ENCODE data around the gene TDP1. TPM values are rescaled to one million over a fixed set of nuclear protein-coding genes. Genes with fewer than 3 reads are reported as not detected.
A peak's percentile ranks its signal among the peaks of the same experiment; 100 is the strongest.
"Not testable (repeated sequence)": the region's sequence is repeated elsewhere in the genome, so short reads cannot be mapped to it uniquely, and the experiment has no call there.

Gene TDP1
- total RNA-seq, 1 experiment from 2014 or later: 22.0 TPM

DNA sequence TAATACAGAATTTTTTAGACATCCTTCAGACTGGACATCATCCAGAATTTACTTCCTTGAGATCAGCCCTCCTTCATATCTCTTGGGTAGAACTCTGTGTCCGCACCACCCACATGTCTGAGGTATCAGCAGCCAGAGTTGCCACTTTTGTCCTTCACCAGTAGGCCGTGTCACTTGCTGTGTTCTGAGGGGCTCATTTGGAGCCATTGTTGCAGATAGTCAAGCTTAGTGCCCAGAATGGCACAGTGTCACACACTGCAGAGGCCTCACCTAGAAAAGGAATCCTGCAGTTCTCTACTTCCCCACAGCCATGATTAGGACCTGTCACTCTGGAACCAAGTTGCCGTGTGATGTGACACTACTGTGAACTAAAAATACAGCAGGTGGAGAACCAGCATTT lies 69.2 kb downstream of the TDP1 start:
- in situ Hi-C loops (cut with HindIII; ENCODE audit: low pct_unique_long_range_greater_than_20kb, low sequenced_read_pairs): no loop called here
- no peak for DNase-seq (ENCODE audit: low read depth)

DNA sequence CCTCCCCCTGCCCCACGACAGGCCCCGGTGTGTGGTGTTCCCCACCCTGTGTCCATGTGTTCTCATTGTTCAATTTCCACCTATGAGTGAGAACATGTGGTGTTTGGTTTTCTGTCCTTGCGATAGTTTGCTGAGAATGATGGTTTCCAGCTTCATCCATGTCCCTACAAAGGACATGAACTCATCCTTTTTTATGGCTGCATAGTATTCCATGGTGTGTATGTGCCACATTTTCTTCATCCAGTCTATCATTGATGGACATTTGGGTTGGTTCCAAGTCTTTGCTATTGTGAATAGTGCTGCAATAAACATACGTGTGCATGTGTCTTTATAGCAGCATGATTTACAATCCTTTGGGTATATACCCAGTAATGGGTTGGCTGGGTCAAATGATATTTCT lies 70.9 kb downstream of the TDP1 start:
- in situ Hi-C loops (cut with HindIII; ENCODE audit: low pct_unique_long_range_greater_than_20kb, low sequenced_read_pairs); DNase-seq (ENCODE audit: low read depth): not testable (repeated sequence)

DNA sequence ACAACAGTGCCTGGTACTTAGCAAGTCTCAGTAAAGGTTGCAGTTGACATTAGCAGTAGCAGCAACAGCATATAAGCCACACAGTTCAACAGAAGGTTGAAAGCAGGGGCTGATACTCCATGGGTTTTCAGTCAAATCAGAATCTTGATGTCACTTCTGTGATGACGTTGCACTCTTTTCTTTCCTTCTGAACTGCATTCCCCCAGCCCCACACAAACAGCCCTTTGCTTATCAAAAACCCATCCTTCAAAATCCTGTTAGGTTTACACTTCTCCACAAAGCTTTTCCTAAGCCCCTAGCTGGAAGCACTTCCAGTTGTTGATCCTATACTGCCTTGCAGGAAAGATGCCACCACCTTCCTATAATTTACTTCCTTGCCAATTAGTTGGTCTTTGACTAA lies 72.1 kb downstream of the TDP1 start:
- in situ Hi-C loops (cut with HindIII; ENCODE audit: low pct_unique_long_range_greater_than_20kb, low sequenced_read_pairs): no loop called here
- DNase-seq (ENCODE audit: low read depth): no peak

DNA sequence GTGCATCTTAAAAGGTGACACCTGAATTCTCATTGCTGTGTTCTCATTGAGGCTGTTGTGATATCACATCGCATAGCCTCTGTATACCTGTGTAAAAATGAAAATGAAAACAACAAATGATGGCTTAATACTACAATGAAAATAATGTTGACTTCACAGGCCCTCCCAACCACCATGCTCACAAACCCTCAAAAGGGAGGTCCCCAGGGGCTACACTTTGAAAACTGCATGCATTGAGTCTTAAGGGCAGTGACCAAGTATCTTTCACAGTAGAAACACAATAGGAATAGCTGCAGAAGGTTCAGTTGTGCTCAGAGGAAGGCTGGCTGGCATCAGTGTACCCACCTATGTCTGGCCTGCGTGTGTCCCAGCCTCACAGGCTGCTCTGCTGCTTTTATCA lies 78.4 kb downstream of the TDP1 start:
- no peak for DNase-seq (ENCODE audit: low read depth)
- in situ Hi-C loops (cut with HindIII; ENCODE audit: low pct_unique_long_range_greater_than_20kb, low sequenced_read_pairs): no loop called here

DNA sequence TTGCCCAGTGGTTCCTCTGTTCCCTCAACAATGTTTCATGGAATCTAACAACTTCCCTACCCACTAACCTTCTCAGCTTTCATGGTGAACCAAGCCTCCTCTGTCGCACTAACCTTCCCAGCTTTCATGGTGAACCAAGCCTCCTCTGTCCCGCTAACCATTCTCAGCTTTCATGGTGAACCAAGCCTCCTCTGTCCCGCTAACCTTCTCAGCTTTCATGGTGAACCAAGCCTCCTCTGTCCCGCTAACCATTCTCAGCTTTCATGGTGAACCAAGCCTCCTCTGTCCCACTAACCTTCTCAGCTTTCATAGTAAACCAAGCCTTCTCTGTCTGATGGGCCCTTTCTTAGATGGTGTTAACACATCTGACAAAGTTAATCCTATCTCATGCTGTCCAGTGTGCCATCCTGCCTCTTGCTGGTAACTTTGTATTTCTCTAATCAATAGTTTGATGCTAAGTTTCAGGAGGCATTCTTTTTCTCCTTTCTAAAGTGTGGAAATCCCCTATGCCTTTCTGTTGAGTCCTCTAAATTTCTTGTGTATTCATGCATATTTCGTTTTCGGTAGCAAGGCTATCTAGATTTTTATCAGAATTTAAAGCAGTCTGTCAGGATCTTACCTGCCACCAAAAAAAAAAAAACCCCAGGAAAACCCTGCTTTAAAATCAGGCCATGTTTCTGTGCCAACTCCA lies 79.3 kb downstream of the TDP1 start:
- DNase-seq (ENCODE audit: low read depth): no peak
- in situ Hi-C loops (cut with HindIII; ENCODE audit: low pct_unique_long_range_greater_than_20kb, low sequenced_read_pairs): no loop called here

DNA sequence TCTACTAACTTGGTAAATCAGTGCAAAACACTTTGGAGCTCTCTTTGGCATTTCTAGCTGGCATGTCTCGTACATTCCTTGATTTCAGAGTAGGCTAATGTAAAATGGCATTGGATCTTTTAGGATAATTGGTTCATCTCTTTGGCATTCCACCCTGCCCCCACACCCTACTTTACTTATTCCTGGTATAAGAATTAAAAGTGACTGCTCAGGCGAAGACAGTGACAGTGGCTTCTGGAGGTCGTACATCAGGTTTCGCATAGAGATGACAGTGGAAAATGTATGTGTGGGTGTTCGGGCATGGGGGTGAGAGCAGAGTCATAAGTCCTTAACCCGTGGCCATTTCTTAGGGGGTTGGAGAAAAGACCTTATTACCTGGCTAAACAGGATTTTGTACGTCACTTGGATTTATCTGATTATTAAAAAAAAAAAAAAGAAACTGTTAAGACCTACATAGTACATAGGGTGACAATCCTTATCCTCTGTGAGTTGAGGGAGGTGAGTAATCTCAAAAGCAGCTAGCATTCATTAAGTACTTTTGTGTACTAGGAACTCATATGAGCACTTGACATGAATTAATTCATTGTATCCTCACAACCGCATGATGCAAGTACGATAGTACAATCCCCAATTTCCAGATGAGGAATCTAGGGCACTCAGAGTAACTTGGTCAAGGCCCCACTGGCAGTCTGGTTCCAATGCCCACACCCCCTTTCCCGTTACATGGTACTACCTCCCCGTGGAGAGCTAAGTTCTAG lies 83.7 kb downstream of the TDP1 start:
- in situ Hi-C loops (cut with HindIII; ENCODE audit: low pct_unique_long_range_greater_than_20kb, low sequenced_read_pairs): no loop called here
- no peak for DNase-seq (ENCODE audit: low read depth)

DNA sequence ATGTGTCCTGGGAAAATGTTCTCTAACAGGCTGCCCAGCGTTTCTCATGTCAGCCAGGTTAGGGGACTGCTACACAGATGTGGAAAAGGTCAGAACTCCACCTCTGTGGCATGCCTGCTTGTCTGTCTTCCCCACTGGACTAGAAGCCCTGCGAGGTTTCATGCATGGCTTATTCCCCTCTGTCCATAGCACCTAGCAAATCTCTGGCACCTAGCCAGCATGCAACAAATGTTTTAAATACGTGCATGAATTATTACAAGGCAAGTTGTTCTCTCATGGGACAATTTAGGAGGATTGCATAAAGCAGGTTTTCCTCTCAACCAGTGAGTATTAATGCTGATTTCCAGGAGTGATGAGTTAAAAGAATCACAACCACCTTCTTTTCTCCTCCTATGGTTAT lies 84.7 kb downstream of the TDP1 start:
- no peak for DNase-seq (ENCODE audit: low read depth)
- in situ Hi-C loops (cut with HindIII; ENCODE audit: low pct_unique_long_range_greater_than_20kb, low sequenced_read_pairs): no loop called here

DNA sequence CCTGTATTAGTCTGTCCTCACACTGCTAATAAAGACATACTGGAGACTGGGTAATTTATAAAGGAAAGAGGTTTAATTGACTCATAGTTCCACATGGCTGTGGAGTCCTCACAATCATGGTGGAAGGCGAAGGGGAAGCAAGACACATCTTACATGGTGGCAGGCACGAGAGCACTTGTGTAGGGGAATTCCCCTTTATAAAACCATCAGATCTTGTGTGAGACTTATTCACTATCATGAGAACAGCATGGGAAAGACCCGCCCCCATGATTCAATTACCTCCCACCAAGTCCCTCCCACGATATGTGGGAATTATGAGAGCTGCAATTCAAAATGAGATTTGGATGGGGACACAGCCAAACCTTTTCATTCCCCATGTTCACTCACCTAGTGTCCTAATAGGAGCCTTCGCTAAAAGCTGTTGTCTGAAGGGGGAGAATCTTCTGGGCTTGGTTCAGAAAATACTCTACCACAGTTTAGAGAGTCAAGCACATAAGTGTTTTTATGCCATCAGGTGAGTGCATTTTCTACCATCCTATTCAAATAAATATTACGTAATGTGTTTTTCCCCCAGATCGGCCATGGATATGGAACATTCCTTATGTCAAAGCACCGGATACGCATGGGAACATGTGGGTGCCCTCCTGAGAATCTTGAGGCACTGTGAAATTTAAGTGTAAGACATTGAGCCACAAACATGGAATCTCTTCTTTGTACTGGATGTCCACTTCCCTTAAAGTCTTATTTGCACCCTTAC lies 86.9 kb downstream of the TDP1 start:
- DNase-seq (ENCODE audit: low read depth): no peak
- in situ Hi-C loops (cut with HindIII; ENCODE audit: low pct_unique_long_range_greater_than_20kb, low sequenced_read_pairs): no loop called here

DNA sequence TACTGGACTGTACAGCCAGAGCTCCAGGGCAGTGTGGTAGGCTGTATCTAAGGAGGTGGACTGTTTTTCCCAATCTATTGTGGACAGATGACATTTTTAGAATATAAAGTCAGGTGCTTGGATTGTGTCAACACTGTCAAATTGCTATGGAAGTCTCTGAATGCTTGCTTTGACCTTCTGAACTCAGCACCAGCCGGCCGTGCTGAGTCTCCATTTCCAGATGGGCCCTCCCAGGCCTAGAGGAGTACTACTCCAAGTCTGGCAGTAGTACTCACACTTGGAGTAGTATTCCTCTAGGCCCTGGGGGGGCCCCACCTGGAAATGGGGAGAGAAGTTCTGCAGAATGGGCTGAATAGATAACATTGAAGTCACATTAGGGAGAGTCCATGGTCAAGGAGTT lies 89.9 kb downstream of the TDP1 start:
- in situ Hi-C loops (cut with HindIII; ENCODE audit: low pct_unique_long_range_greater_than_20kb, low sequenced_read_pairs): no loop called here
- DNase-seq (ENCODE audit: low read depth): no peak

DNA sequence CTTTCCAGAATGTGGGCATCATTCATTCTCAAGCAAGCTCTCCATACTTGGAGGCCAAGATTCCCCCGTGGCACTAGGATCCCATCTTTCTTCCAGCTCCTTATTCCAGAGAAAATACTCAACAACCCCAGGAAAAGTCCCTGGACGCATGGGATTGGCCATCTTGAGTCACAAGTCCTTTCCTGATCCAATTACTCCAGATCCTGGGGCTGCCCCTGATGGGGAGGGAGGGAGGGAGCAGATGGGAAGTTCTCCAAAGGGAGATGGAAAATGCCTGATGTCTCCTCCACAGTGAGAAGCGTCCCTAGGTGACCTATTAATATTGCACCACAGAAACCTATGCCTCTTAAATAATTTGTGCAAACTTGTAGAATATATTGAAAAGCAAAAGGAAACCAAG lies 93.7 kb downstream of the TDP1 start:
- in situ Hi-C loops (cut with HindIII; ENCODE audit: low pct_unique_long_range_greater_than_20kb, low sequenced_read_pairs): no loop called here
- DNase-seq (ENCODE audit: low read depth): no peak

DNA sequence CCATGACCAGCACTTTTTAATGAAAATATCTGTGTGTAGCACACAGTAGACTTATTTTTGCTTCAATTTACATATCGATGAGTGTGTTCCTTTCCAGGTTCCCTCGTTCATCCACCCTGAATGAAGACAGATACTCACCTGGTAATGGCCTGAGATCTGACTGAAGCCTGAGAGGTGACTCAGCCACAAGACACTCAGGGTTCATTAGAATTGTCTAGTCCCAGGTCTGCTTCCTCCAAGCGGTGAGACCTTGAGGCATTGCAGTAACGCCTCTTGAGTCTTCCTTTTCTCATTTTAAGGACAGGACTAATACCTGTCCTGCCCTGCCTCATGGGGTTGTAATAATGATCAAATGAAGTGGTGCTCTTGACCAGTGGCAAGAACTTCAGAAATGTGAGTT lies 94.5 kb downstream of the TDP1 start:
- DNase-seq (ENCODE audit: low read depth): no peak
- in situ Hi-C loops (cut with HindIII; ENCODE audit: low pct_unique_long_range_greater_than_20kb, low sequenced_read_pairs): no loop called here

DNA sequence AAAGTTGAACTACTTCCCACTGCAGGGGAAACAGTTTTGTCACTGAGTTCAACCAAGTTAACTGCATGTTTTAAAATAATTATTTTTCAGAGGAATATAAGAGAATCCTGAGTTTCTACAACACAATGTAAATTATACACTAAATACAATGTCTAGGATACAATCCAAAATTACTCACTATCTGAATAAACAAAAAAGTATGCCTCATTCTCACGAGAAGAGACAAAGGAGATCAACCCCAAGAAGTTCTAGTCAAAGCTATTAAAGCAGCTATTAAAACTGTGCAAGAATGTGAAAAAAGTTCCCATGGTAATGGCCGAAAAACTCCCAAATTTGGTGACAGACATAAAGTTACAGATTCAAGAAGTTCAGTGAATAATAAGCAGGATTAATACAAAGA lies 97.3 kb downstream of the TDP1 start:
- DNase-seq (ENCODE audit: low read depth): no peak
- in situ Hi-C loops (cut with HindIII; ENCODE audit: low pct_unique_long_range_greater_than_20kb, low sequenced_read_pairs): no loop called here

DNA sequence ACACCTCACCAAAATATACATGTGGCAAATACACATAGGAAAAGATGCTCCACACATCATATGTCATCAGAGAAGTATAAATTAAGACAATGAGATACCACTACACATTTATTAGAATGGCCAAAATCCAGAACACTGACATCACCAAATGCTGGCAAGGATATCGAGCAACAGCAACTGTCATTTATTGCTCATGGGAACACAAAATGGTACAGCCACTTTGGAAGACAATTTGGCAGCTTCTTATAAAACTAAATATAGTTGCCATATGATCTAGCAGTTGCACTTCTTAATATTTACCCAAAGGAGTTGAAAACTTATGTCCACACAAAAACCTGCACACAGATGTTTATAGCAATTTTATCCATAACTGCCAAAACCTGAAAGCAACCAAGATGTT lies 99.1 kb downstream of the TDP1 start:
- no peak for DNase-seq (ENCODE audit: low read depth)
- in situ Hi-C loops (cut with HindIII; ENCODE audit: low pct_unique_long_range_greater_than_20kb, low sequenced_read_pairs): no loop called here

DNA sequence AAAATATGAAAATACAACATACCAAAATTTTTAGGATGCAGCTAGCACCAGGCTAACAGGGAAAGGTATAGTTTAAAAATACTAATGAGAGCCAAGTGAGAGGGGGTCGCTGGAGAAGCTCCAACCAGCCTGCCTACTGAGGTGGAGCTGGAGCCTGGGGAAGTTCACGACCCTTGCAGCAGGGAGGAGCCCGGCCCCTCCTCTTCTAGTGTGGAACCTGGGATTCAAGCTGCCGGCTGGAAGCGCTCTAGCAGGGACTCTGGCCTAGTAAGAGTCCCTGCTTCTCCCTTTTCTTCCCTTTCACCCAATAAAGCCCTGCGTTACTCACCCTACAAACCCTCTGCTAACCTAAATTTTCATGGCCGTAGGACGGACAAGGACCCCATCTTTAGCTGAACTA lies 101.1 kb downstream of the TDP1 start:
- in situ Hi-C loops (cut with HindIII; ENCODE audit: low pct_unique_long_range_greater_than_20kb, low sequenced_read_pairs): no loop called here

DNA sequence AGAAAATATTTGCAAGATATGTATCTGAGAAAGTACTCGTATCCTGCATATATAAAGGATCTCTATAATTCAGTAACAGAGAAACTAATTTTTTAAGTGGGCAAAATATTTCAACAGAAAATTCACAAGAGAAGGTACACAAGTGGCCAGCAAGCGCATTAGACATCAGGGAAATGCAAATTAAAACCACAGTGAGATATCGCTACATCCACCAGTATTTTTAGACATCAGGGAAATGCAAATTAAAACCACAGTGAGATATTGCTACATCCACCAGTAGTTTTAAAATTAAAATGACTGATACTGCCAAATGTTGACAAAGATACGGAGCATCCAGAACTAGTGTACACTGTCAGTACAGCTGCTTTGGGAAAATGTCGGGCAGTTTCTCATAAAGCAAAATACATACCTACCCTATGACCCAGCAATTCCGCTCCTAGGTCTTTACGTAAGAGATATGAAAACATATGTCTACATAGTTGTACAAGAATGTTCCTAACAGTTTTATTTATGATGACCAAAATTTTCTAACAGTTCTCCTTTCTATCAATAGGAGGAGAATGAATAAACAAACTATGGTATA lies 103.2 kb downstream of the TDP1 start:
- no peak for DNase-seq (ENCODE audit: low read depth)
- in situ Hi-C loops (cut with HindIII; ENCODE audit: low pct_unique_long_range_greater_than_20kb, low sequenced_read_pairs): no loop called here

More for the DNA sequence above, 101.1 kb downstream of the TDP1 start:
- DNase-seq (ENCODE audit: low read depth): no peak

DNA sequence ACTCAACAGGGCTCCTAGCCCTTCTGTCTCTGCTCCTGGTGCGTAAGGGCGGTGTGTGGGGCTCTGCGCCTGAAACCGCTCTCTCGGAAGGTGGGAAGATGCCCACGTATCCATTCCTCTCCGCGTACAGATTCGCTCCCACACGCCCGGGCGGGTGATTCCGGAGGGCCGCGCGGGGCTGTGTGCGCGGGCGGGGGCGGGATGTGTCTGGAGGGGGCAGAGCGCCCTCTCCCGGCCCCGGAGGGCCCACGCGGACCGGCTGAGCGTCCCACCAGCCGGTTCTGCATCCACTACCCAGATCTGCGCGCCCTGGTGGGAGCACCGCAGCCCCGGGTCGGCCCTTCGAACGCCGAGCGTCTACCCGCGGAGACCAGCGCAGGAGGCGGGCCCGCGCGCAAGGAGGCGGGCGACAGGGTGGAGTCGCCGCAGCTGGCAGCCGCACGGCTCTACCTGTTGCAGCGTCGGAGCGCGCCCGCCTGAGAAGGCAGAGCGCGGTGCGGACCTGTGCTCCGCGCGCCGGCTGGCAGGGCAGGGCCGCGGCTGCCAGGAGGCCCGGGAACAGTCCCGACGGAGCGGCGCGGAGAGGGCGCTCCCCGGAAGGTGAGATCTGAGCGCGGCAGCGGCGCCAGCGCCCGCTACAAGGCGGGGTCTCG lies 104.7 kb downstream of the TDP1 start:
- peak; percentile 71 for DNase-seq (ENCODE audit: low read depth)
- in situ Hi-C loops (cut with HindIII; ENCODE audit: low pct_unique_long_range_greater_than_20kb, low sequenced_read_pairs): no loop called here

DNA sequence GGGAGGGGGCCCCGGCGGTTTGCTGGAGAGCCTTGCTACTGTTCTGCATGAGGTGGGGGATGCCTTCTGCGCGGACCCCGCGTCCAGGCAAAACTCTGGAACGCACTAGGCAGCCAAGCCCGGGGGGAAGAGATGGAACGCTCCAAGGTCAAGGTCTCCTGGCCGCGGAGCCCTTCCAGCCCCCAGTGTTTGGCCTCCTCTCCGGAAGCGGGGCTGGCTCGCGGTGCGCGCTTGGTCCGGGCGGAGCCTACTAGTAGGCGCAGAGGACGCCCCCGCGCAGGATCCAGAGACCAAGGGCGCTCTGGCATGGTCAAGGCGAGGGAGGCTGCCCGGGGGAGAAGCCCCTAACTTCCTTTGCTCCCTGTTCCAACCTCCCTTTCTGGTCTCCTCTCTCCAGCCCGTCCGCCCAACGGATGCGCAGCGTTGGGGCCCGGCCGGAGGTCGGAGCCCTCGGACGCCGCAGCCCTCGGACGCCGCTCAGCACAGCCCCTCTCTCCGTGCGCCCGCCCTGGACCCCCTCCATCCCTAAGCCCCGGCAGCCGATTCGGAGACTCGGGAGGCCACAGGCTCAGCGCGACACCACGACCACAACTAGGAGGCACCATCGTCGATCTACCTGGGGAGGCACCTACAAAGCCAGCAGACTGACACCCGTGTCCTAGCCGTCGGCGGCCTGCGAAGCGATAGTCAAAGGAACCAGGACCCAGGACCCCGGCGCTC lies 105.4 kb downstream of the TDP1 start:
- DNase-seq (ENCODE audit: low read depth): no peak
- in situ Hi-C loops (cut with HindIII; ENCODE audit: low pct_unique_long_range_greater_than_20kb, low sequenced_read_pairs): no loop called here

DNA sequence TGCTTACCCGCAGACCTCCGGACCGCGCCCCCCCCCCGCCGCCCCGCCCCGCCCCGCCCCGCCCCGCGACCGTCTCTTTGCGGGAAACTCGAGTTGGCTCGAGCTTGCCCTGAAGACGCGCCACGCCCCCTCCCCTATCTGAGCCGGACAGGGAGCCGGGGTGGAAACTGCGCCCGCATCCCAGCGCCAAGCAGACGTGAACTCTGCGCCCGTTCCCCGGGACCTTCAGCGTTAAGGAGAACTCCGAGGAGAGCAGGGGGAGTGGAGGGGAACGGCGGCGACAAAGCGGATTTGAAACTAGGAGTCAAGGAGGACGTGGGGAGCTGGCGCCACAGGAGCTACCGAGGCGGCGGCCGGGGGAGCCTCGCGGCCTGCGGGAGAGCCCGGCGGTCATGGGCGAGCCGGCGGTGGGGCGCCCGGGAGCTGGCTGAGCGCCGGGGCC lies 106.0 kb downstream of the TDP1 start, which contains the start of gene KCNK13:
TSS of gene KCNK13 (plus strand) at position 310 of the 442 bp plus-strand sequence. CDS start 212 bp downstream, outside the sequence.
- DNase-seq (ENCODE audit: low read depth): no peak
- in situ Hi-C loops (cut with HindIII; ENCODE audit: low pct_unique_long_range_greater_than_20kb, low sequenced_read_pairs): no loop called here
